ENCODE results near the gene KIF4B. TPM values are rescaled to one million over a fixed set of nuclear protein-coding genes. Genes with fewer than 3 reads are reported as not detected.
"Not testable (repeated sequence)": the region's sequence is repeated elsewhere in the genome, so short reads cannot be mapped to it uniquely, and the experiment has no call there.

The KIF4B gene
- total and polyA plus RNA-seq, 7 donors = 0.01 to 0.54 (median 0.05) TPM; not detected in 2

GRCh38 chr5:154977409-154977808 is 36.1 kb upstream of the KIF4B start:
- no peak for ATAC-seq
- 66 to 82% (median 78%) methylated on average over 1 of the region's 1 CpG for WGBS, 3 donors
- no peak overlapping the region for H3K27ac ChIP-seq
- intact Hi-C loops (cut with DNase I) = no loop called here
- H3K4me1 ChIP-seq = no peaks in the 10 kb centered on the region
- no peak overlapping the region for H3K4me3 ChIP-seq
- H3K9me3 ChIP-seq = no peaks in the 10 kb centered on the region
- TF ChIP-seq CTCF (IDR thresholded peaks at IDR 0.05) = no peak
- H3K27me3 ChIP-seq (ENCODE audit: insufficient read depth in 3 of 3, low read length in 2 of 3) = no peaks in the 10 kb centered on the region
- H3K36me3 ChIP-seq (ENCODE audit: insufficient read depth in 1 of 2, low read depth in 1 of 2) = peaks cover 0 to 6% of the 10 kb centered on the region in 2 donors
- no peak for DNase-seq

GRCh38 chr5:154978294-154978693 is 35.3 kb upstream of the KIF4B start:
- WGBS, 3 donors = 91 to 93% (median 92%) methylated on average over 2 of the region's 2 CpGs
- H3K27ac ChIP-seq; H3K27me3 ChIP-seq (ENCODE audit: insufficient read depth in 3 of 3, low read length in 2 of 3); H3K36me3 ChIP-seq (ENCODE audit: insufficient read depth in 1 of 2, low read depth in 1 of 2); H3K9me3 ChIP-seq; H3K4me1 ChIP-seq; ATAC-seq; H3K4me3 ChIP-seq; intact Hi-C loops (cut with DNase I); DNase-seq: not testable (repeated sequence)

- H3K36me3 ChIP-seq (ENCODE audit: insufficient read depth in 1 of 2, low read depth in 1 of 2) = no peaks in the 10 kb centered on the region
- no peak overlapping the region for H3K27ac ChIP-seq
- H3K4me3 ChIP-seq = no peak overlapping the region
- H3K9me3 ChIP-seq = no peaks in the 10 kb centered on the region
- TF ChIP-seq CTCF (IDR thresholded peaks at IDR 0.05) = no peak
- intact Hi-C loops (cut with DNase I) = no loop called here
- 61 to 68% (median 64%) methylated on average over 8 of the region's 8 CpGs for WGBS, 3 donors
- H3K27me3 ChIP-seq (ENCODE audit: insufficient read depth in 3 of 3, low read length in 2 of 3) = no peaks in the 10 kb centered on the region
- ATAC-seq = no peak
- no peaks in the 10 kb centered on the region for H3K4me1 ChIP-seq
- no peak for DNase-seq
These were observed 28.5 kb upstream of the KIF4B start for GRCh38 chr5:154984946-154985516.

GRCh38 chr5:154986151-154986550 is 27.4 kb upstream of the KIF4B start:
- H3K4me1 ChIP-seq = no peaks in the 10 kb centered on the region
- DNase-seq = no peak
- WGBS, 3 donors = 26 to 35% (median 32%) methylated on average over 4 of the region's 4 CpGs
- H3K9me3 ChIP-seq = no peaks in the 10 kb centered on the region
- no peak for TF ChIP-seq CTCF (IDR thresholded peaks at IDR 0.05)
- intact Hi-C loops (cut with DNase I) = no loop called here
- H3K36me3 ChIP-seq (ENCODE audit: insufficient read depth in 1 of 2, low read depth in 1 of 2) = no peaks in the 10 kb centered on the region
- H3K27ac ChIP-seq = no peak overlapping the region
- no peaks in the 10 kb centered on the region for H3K27me3 ChIP-seq (ENCODE audit: insufficient read depth in 3 of 3, low read length in 2 of 3)
- ATAC-seq = no peak
- no peak overlapping the region for H3K4me3 ChIP-seq

GRCh38 chr5:154989626-154990025 is 23.9 kb upstream of the KIF4B start:
- no peaks in the 10 kb centered on the region for H3K27me3 ChIP-seq (ENCODE audit: insufficient read depth in 3 of 3, low read length in 2 of 3)
- TF ChIP-seq CTCF (IDR thresholded peaks at IDR 0.05) = no peak
- H3K4me3 ChIP-seq = no peak overlapping the region
- no peak overlapping the region for H3K27ac ChIP-seq
- ATAC-seq (no peak), DNase-seq (no peak)
- intact Hi-C loops (cut with DNase I) = no loop called here
- H3K9me3 ChIP-seq = no peaks in the 10 kb centered on the region
- no peaks in the 10 kb centered on the region for H3K4me1 ChIP-seq
- no peaks in the 10 kb centered on the region for H3K36me3 ChIP-seq (ENCODE audit: insufficient read depth in 1 of 2, low read depth in 1 of 2)
- 36 to 61% (median 38%) methylated on average over 2 of the region's 2 CpGs for WGBS, 3 donors
